GM23338 (cell line): ENCODE data around the gene SNX14. TPM values are rescaled to one million over a fixed set of nuclear protein-coding genes. Genes with fewer than 3 reads are reported as not detected.

Source experiments
- ATAC-seq: fragments of 200-7000 bp; cut with Tn5 transposase; 3 replicates; pipeline ENCODE4 v1.9.1; 2020
- DNase-seq: peaks from one replicate; pipeline ENCODE4 v3.0.0-alpha.2; 2015; ENCODE audit warnings: low spot score
- H2AFZ ChIP-seq: fragments of 200-600 bp; sonication (generic); 2 replicates; pipeline ENCODE4 v1.8.0; 2016; ENCODE audit warnings: antibody characterized with exemption, mild to moderate bottlenecking, moderate library complexity
- H3F3A ChIP-seq: fragments of 200-600 bp; sonication (generic); replicated peaks from 2 replicates; pipeline ENCODE4 v1.8.0; 2017; ENCODE audit warnings: antibody characterized with exemption, mixed run types, low read depth
- H3K27ac ChIP-seq: fragments of 200-600 bp; sonication (generic); 2 replicates; pipeline ENCODE4 v1.6.1; 2016; ENCODE audit warnings: low read depth
- H3K27me3 ChIP-seq: fragments of 200-600 bp; sonication (generic); 2 replicates; pipeline ENCODE4 v1.8.0; 2016; ENCODE audit warnings: mild to moderate bottlenecking, mixed run types, moderate library complexity; ENCODE audit not compliant: insufficient read depth
- H3K36me3 ChIP-seq: fragments of 200-600 bp; sonication (generic); 2 replicates; pipeline ENCODE4 v1.8.0; 2016; ENCODE audit warnings: mild to moderate bottlenecking; ENCODE audit not compliant: insufficient read depth
- H3K4me1 ChIP-seq: fragments of 200-600 bp; sonication (generic); 2 replicates; pipeline ENCODE4 v1.8.0; 2016; ENCODE audit warnings: mild to moderate bottlenecking, moderate library complexity; ENCODE audit not compliant: insufficient read depth
- H3K4me2 ChIP-seq: fragments of 200-600 bp; sonication (generic); 2 replicates; pipeline ENCODE4 v1.7.1; 2017; ENCODE audit warnings: mixed run types
- H3K4me3 ChIP-seq: fragments of 200-600 bp; sonication (generic); 2 replicates; pipeline ENCODE4 v1.6.1; 2016; ENCODE audit warnings: mixed run types
- H3K79me2 ChIP-seq: fragments of 200-600 bp; sonication (generic); replicated peaks from 2 replicates; pipeline ENCODE4 v1.8.0; 2017; ENCODE audit warnings: mild to moderate bottlenecking; ENCODE audit not compliant: insufficient read depth
- H3K9me2 ChIP-seq: fragments of 200-600 bp; sonication (generic); 2 replicates; pipeline ENCODE4 v1.8.0; 2017; ENCODE audit not compliant: insufficient read depth
- H4K20me1 ChIP-seq: fragments of 200-600 bp; sonication (generic); replicated peaks from 2 replicates; pipeline ENCODE4 v1.8.0; 2017; ENCODE audit warnings: mild to moderate bottlenecking; ENCODE audit not compliant: insufficient read depth
- H3K27ac Mint-ChIP-seq: 2 replicates; pipeline ENCODE4 v1.8.0; 2020; ENCODE audit warnings: inconsistent platforms, mild to moderate bottlenecking, moderate library complexity, mixed read lengths
- H3K27me3 Mint-ChIP-seq: 3 replicates; pipeline ENCODE4 v1.8.0; 2022; ENCODE audit warnings: low read depth, mild to moderate bottlenecking, moderate library complexity, mixed read lengths, inconsistent platforms; ENCODE audit not compliant: insufficient read depth, poor library complexity
- H3K36me3 Mint-ChIP-seq: 3 replicates; pipeline ENCODE4 v1.8.0; 2021; ENCODE audit warnings: low read depth, mild to moderate bottlenecking, inconsistent platforms, moderate library complexity, mixed read lengths
- H3K4me1 Mint-ChIP-seq: 3 replicates; pipeline ENCODE4 v1.8.0; 2020; ENCODE audit warnings: mild to moderate bottlenecking, inconsistent platforms, mixed read lengths
- H3K4me3 Mint-ChIP-seq: 3 replicates; pipeline ENCODE4 v1.8.0; 2021; ENCODE audit warnings: moderate library complexity, mild to moderate bottlenecking, inconsistent platforms, mixed read lengths
- H3K9me3 Mint-ChIP-seq: 3 replicates; pipeline ENCODE4 v1.8.0; 2020; ENCODE audit warnings: moderate library complexity, mild to moderate bottlenecking, inconsistent platforms, mixed read lengths
- CREB1 ChIP-seq: fragments of 250-450 bp; sonication (Bioruptor Pico); IDR thresholded peaks from 2 replicates; pipeline ENCODE4 v1.5.0; 2020; ENCODE audit warnings: low read depth, mild to moderate bottlenecking, moderate library complexity
- EZH2 ChIP-seq: fragments of 200-600 bp; sonication (generic); IDR thresholded peaks from one replicate; pipeline ENCODE4 v1.8.0; 2017; ENCODE audit warnings: antibody characterized with exemption, mild to moderate bottlenecking, low read depth; ENCODE audit not compliant: unreplicated experiment
- EZH2phosphoT487 ChIP-seq: fragments of 200-600 bp; sonication (generic); IDR thresholded peaks from one replicate; pipeline ENCODE4 v1.8.1; 2018; ENCODE audit warnings: antibody characterized with exemption; ENCODE audit not compliant: unreplicated experiment
- JUNB ChIP-seq: IDR thresholded peaks from one replicate; pipeline ENCODE4 v1.6.1; 2016; ENCODE audit warnings: antibody characterized with exemption; ENCODE audit not compliant: unreplicated experiment
- NANOG ChIP-seq: IDR thresholded peaks from 2 replicates; pipeline ENCODE4 v1.6.1; 2016; ENCODE audit warnings: antibody characterized with exemption, borderline replicate concordance
- POLR2AphosphoS5 ChIP-seq: IDR thresholded peaks from 2 replicates; pipeline ENCODE4 v1.6.1; 2016; ENCODE audit warnings: antibody characterized with exemption, low read depth
- STAT1 ChIP-seq: IDR thresholded peaks from one replicate; pipeline ENCODE4 v1.6.1; 2016; ENCODE audit warnings: antibody characterized with exemption; ENCODE audit not compliant: unreplicated experiment
- ZNF114 ChIP-seq: fragments of 250-450 bp; sonication (Bioruptor Pico); IDR thresholded peaks from 2 replicates; pipeline ENCODE4 v1.5.0; 2020; ENCODE audit warnings: mild to moderate bottlenecking, moderate library complexity
- ZNF462 ChIP-seq: fragments of 250-450 bp; sonication (Bioruptor Pico); IDR thresholded peaks from 2 replicates; pipeline ENCODE4 v1.5.0; 2020; ENCODE audit warnings: mild to moderate bottlenecking, moderate library complexity
- polyA plus RNA-seq: library from polyadenylated mRNA; unstranded; fragments of >200 nt; fragmentation: Nextera tagmentation; extraction: Ambion mirVana; gene quantifications from 2 replicates; pipeline ENCODE4 v1.2.1, GENCODE V29; 2016
- total RNA-seq: library from RNA; depleted of rRNA; stranded (reverse); fragments of >200 nt; shearing (Covaris generic); gene quantifications from 2 replicates; pipeline ENCODE4 v1.2.3, GENCODE V29; 2014
- TF ChIP-seq, protein P1 (sequence below): IDR thresholded peaks from one replicate; pipeline ENCODE4 v1.6.1; 2018; ENCODE audit warnings: antibody characterized with exemption; ENCODE audit not compliant: unreplicated experiment
- TF ChIP-seq, protein P2 (sequence below), 2 experiments: fragments of 200-600 bp in 1 of 2; sonication (generic) in 1 of 2; conservative IDR thresholded peaks; 2 replicates each; pipeline versions ENCODE4 v1.5.1 to v1.6.1; 2016 to 2017; ENCODE audit warnings: antibody characterized with exemption in 2 of 2, low read depth in 2 of 2, mild to moderate bottlenecking in 2 of 2, moderate library complexity in 1 of 2
- TF ChIP-seq, protein P3 (sequence below): IDR thresholded peaks from 2 replicates; pipeline ENCODE4 v1.6.1; 2016; ENCODE audit warnings: antibody characterized with exemption

Gene SNX14
- total and polyA plus RNA-seq, 2 experiments from 2014 or later, result 23.1 to 32.0 TPM

GRCh38 chr6:85591207-85591606, 2.5 kb downstream of the SNX14 start:
- no peak overlapping the region for H3K27ac Mint-ChIP-seq
- no peaks in the 10 kb centered on the region; the same call in 1 of the 2 replicates for H3K36me3 ChIP-seq

More at GRCh38 chr6:85591207-85591606, 2.5 kb downstream of the SNX14 start:
- Mint-ChIP-seq H3K27me3 (peaks cover 11% of the 10 kb centered on the region), H3K4me3 (no peak overlapping the region), H3K36me3 (peaks cover 2% of the 10 kb centered on the region; the same call in 2 of the 3 replicates), H3K4me1 (peaks cover 5% of the 10 kb centered on the region), H3K9me3 (peaks cover 3% of the 10 kb centered on the region; the same call in 2 of the 3 replicates)
- Histone ChIP-seq H3K9me2 (peaks cover 2% of the 10 kb centered on the region; the same call in 1 of the 2 replicates), H3K4me1 (no peaks in the 10 kb centered on the region), H3K4me2 (no peak overlapping the region), H3K4me3 (no peak overlapping the region), H2AFZ (no peak overlapping the region), H3K27ac (no peak overlapping the region), H3K27me3 (peaks cover 15% of the 10 kb centered on the region; the same call in 1 of the 2 replicates), H3K79me2 (peaks cover 54% of the 10 kb centered on the region), H3F3A (peaks cover 7% of the 10 kb centered on the region; the same call in 1 of the 2 replicates), H4K20me1 (no peaks in the 10 kb centered on the region)
- TF ChIP-seq, protein P1, sequence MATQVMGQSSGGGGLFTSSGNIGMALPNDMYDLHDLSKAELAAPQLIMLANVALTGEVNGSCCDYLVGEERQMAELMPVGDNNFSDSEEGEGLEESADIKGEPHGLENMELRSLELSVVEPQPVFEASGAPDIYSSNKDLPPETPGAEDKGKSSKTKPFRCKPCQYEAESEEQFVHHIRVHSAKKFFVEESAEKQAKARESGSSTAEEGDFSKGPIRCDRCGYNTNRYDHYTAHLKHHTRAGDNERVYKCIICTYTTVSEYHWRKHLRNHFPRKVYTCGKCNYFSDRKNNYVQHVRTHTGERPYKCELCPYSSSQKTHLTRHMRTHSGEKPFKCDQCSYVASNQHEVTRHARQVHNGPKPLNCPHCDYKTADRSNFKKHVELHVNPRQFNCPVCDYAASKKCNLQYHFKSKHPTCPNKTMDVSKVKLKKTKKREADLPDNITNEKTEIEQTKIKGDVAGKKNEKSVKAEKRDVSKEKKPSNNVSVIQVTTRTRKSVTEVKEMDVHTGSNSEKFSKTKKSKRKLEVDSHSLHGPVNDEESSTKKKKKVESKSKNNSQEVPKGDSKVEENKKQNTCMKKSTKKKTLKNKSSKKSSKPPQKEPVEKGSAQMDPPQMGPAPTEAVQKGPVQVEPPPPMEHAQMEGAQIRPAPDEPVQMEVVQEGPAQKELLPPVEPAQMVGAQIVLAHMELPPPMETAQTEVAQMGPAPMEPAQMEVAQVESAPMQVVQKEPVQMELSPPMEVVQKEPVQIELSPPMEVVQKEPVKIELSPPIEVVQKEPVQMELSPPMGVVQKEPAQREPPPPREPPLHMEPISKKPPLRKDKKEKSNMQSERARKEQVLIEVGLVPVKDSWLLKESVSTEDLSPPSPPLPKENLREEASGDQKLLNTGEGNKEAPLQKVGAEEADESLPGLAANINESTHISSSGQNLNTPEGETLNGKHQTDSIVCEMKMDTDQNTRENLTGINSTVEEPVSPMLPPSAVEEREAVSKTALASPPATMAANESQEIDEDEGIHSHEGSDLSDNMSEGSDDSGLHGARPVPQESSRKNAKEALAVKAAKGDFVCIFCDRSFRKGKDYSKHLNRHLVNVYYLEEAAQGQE, result no peak
- TF ChIP-seq EZH2phosphoT487 (no peak), EZH2 (no peak), STAT1 (no peak), ZNF114 (CRISPR knock-in tag) (no peak), JUNB (no peak), NANOG (no peak), POLR2AphosphoS5 (no peak), ZNF462 (CRISPR knock-in tag) (no peak), CREB1 (CRISPR knock-in tag) (no peak)
- TF ChIP-seq, protein P2, sequence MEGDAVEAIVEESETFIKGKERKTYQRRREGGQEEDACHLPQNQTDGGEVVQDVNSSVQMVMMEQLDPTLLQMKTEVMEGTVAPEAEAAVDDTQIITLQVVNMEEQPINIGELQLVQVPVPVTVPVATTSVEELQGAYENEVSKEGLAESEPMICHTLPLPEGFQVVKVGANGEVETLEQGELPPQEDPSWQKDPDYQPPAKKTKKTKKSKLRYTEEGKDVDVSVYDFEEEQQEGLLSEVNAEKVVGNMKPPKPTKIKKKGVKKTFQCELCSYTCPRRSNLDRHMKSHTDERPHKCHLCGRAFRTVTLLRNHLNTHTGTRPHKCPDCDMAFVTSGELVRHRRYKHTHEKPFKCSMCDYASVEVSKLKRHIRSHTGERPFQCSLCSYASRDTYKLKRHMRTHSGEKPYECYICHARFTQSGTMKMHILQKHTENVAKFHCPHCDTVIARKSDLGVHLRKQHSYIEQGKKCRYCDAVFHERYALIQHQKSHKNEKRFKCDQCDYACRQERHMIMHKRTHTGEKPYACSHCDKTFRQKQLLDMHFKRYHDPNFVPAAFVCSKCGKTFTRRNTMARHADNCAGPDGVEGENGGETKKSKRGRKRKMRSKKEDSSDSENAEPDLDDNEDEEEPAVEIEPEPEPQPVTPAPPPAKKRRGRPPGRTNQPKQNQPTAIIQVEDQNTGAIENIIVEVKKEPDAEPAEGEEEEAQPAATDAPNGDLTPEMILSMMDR (conservative IDR thresholded peaks at IDR 0.05; ENCODE audit: low read depth in 2 of 2), result no peak
- TF ChIP-seq, protein P3, sequence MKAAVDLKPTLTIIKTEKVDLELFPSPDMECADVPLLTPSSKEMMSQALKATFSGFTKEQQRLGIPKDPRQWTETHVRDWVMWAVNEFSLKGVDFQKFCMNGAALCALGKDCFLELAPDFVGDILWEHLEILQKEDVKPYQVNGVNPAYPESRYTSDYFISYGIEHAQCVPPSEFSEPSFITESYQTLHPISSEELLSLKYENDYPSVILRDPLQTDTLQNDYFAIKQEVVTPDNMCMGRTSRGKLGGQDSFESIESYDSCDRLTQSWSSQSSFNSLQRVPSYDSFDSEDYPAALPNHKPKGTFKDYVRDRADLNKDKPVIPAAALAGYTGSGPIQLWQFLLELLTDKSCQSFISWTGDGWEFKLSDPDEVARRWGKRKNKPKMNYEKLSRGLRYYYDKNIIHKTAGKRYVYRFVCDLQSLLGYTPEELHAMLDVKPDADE, result no peak
- ATAC-seq (no peak), DNase-seq (no peak)
